Erythroblast (primary cell): ENCODE data around the gene EHBP1.

Source experiments
- GATA1 ChIP-seq: IDR thresholded peaks from 2 replicates; pipeline ENCODE4 v1.6.1; 2011; ENCODE audit warnings: low read depth, mild to moderate bottlenecking, control low read depth, low read length, moderate library complexity
- POLR2A ChIP-seq: IDR thresholded peaks from 2 replicates; pipeline ENCODE4 v1.6.1; 2011; ENCODE audit warnings: mild to moderate bottlenecking, low read length

DNA sequence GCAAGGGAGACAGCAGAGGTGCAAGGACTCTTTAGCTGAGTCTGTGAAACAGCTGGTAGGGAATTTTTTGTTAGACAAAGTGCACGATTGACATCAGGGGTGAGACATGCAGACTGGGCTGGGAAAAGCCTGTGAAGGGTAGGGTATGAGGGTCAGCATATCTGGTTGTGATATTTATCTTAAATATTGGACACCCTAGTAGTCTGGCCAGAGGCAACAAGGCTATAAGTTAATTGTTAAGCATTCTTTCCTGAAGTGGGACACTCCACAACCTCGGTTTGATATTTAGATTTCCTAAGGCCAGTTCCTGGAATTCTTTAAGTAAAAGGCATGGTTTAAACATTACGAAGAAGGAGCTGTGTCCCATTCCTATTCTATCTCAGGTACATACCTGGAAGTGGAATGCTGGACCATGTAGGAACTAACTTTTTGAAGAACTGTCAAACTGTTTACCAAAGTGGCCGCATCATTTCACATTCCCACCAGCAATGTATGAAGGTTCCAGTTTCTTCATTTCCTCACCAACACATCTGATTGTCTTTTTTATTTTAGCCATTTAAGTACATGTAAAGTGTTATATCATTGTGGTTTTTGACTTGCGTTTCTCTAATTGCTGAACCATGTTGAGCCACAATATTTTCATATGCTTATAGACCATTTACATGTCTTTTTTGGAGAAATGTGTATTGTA lies 22.5 kb downstream of the EHBP1 start:
- TF ChIP-seq POLR2A (no peak), GATA1 (no peak)
